NK-92 (cell line): ENCODE results near the gene NXPE3.
"Not testable (repeated sequence)": the region's sequence is repeated elsewhere in the genome, so short reads cannot be mapped to it uniquely, and the experiment has no call there.

Experiments used
- DNase-seq: peaks from one replicate; lab custom pipeline; 2025; ENCODE audit not compliant: unreplicated experiment; lab: John Stamatoyannopoulos, UW

The NXPE3 gene

GRCh38 chr3:101851072-101851770 is 72.2 kb downstream of the NXPE3 start:
- no peak for DNase-seq

- DNase-seq: no peak
Measured at GRCh38 chr3:101851850-101852714, 73.1 kb downstream of the NXPE3 start.

- DNase-seq: no peak
Measured at GRCh38 chr3:101852983-101853840, 74.2 kb downstream of the NXPE3 start.

GRCh38 chr3:101853982-101854381 is 75.0 kb downstream of the NXPE3 start:
- no peak for DNase-seq

- no peak for DNase-seq
Measured at GRCh38 chr3:101854608-101855304, 75.7 kb downstream of the NXPE3 start.

GRCh38 chr3:101857301-101857741 is 78.3 kb downstream of the NXPE3 start:
- no peak for DNase-seq

- no peak for DNase-seq
Measured at GRCh38 chr3:101858464-101859030, 79.5 kb downstream of the NXPE3 start.

GRCh38 chr3:101859882-101860448 is 81.0 kb downstream of the NXPE3 start:
- no peak for DNase-seq

GRCh38 chr3:101861212-101861788 is 82.3 kb downstream of the NXPE3 start:
- DNase-seq: no peak

GRCh38 chr3:101861789-101862415 is 82.9 kb downstream of the NXPE3 start:
- DNase-seq: no peak

GRCh38 chr3:101862416-101863165 is 83.6 kb downstream of the NXPE3 start:
- DNase-seq: no peak

- not testable (repeated sequence) for DNase-seq
Measured at GRCh38 chr3:101864926-101865325, 85.9 kb downstream of the NXPE3 start.

GRCh38 chr3:101865751-101866509 is 86.9 kb downstream of the NXPE3 start:
- no peak for DNase-seq

GRCh38 chr3:101867511-101867910 is 88.5 kb downstream of the NXPE3 start:
- DNase-seq: no peak

- no peak for DNase-seq
Measured at GRCh38 chr3:101867996-101868395, 89.0 kb downstream of the NXPE3 start.

- DNase-seq: no peak
Measured at GRCh38 chr3:101868534-101869464, 89.8 kb downstream of the NXPE3 start.

GRCh38 chr3:101870138-101870537 is 91.1 kb downstream of the NXPE3 start:
- DNase-seq: no peak
